GM19452 (cell line): ENCODE results near the gene UNC5A.

Source experiments
- ATAC-seq: cut with Tn5 transposase; IDR thresholded peaks from one replicate; pipeline ENCODE4 v1.9.1; 2021; ENCODE audit not compliant: unreplicated experiment

Gene UNC5A

DNA sequence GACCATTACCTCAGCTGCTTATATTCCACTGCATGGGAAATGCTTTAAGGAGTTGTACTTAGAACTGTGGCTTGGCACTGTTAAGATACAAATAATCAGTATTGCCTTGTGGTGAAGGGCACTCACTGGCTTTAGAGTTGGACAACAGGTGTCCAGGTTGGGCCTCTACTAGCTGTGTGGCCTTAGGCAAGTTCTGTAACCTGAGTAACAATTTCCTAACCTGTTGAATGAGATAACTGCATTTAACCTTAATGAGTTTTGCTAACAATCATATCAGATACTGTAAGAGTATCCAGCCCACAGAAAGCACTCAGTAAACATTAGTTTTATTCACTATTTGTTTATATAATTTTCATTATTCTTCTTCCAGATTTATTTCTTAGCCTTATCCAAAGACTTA is 106.0 kb downstream of the UNC5A start:
- ATAC-seq, result no peak

DNA sequence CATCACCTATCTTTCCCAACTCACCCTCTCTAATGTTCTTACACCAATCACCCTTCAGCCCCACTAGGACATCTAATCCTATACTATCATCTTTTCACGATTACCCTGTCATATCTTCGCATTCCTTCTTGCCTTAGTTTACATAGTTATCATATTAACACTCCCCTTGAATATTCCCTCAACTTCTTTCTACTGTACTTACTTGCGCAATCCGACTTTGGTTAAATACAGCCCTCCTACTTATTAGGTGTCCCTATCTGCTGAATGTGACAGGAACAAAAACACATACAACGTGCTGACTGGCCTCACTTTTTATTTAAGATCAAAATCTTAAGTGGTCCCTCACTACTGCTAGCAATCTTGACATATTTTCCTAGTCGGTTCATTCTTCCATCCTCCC is 108.3 kb downstream of the UNC5A start:
- no peak for ATAC-seq

DNA sequence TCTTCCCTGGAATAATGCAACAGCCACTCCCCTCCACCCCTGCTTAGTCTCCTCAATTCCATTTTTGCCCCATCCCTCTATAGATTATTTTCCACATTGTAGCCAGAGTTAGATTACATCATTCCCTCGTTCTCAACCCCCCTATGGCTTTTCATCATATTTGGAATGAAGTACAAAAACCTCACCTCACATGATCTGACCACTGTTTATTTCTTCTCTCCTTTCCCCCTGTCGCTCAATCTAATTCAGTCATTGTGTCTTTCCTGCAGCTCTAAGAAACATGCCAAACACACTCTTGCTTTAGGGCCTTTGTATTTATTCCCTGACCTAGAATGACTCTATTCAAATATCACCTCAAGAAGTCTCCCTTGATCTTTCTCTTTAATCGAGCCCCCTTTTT is 111.4 kb downstream of the UNC5A start:
- ATAC-seq, result no peak

DNA sequence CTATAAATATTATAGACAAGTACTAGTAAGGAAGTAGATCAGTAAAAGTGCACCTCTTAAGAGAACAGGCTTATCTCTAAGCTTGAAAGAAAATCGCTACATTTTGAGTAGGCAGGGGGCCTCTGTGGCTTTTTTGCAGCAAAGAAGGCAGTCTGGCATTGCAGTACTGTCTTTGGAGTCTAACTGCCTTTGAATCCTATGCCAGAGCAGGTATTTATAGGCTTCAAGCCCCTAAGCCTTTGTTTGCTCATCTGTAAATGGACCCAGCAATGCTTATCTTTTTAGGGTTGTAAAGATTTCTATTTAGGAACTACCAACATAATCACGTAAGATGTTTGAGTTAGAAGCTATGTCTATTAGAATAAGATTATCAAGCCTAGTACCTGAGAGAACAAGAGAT is 112.5 kb downstream of the UNC5A start:
- no peak for ATAC-seq

DNA sequence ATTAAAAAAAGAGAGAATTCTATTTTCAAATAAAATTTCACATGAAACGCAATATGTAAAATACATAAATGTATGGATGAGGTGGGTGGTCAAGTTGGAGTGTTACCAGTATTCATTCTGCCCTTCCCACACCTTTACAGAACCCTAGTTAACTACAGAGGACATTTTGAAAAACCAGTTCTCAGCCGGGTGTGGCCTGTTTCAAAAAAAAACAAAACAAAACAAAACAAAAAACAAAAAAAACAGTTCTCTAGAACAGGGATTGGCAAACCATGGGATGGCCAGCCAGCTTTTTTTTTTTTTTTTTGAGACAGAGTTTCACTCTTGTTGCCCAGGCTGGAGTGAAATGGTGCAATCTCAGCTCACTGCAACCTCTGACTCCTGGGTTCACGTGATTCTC is 117.2 kb downstream of the UNC5A start:
- ATAC-seq, result no peak

DNA sequence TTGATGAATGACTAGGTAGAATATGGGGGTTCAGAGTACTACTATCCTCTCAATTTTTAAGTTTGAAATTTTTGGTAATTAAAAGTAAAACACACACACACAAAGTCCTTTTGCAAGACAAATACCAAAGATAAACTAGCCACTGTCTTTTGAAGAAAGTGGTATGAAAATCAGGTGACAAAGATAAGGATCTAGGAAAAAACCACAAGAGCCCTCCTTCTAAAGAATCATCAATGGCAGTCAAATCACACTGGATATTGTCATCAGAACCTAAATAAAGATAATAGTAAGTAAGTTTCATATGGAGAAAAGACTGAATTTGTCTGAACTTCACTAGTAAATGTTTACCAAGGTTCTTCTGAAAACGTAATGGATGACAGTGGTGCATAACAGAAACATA is 119.3 kb downstream of the UNC5A start:
- no peak for ATAC-seq
